Activated T-helper 2 cell treated with anti-CD3 and anti-CD28 coated beads, Interferon-gamma antibody, Interleukin-2, Interleukin-4, amounts not matched to agents 10 μg/mL and 5 μg/mL and 100 μg/mL, durations not matched to agents 14 hours and 24 hours and 36 hours (primary cell): ENCODE results near the gene NOXA1. TPM values are rescaled to one million over a fixed set of nuclear protein-coding genes. Genes with fewer than 3 reads are reported as not detected.
A peak's percentile ranks its signal among the peaks of the same experiment; 100 is the strongest.

ENCODE experiments used
- DNase-seq: peaks from one replicate; pipeline ENCODE4 v3.0.0; 2021; ENCODE audit warnings: low spot score
- H3K27ac Mint-ChIP-seq: one replicate; pipeline ENCODE4 v1.8.0; 2021; ENCODE audit warnings: mixed read lengths
- H3K27me3 Mint-ChIP-seq: one replicate; pipeline ENCODE4 v1.8.0; 2021; ENCODE audit warnings: low read depth, mixed read lengths
- H3K36me3 Mint-ChIP-seq: one replicate; pipeline ENCODE4 v1.8.0; 2021; ENCODE audit warnings: low read depth, mixed read lengths
- H3K4me1 Mint-ChIP-seq: one replicate; pipeline ENCODE4 v1.8.0; 2021; ENCODE audit warnings: low read depth, mixed read lengths
- H3K4me3 Mint-ChIP-seq: one replicate; pipeline ENCODE4 v1.8.0; 2021; ENCODE audit warnings: low read depth, mild to moderate bottlenecking, moderate library complexity, mixed read lengths
- H3K9me3 Mint-ChIP-seq: one replicate; pipeline ENCODE4 v1.8.0; 2021; ENCODE audit warnings: mixed read lengths
- intact Hi-C: fragments of 100-400 bp; cut with micrococcal nuclease; formaldehyde crosslinking; loops from one replicate; pipeline ENCODE4 v1.15.1; 2023
- total RNA-seq: library from RNA; stranded (reverse); gene quantifications from 2 replicates; pipeline ENCODE4 v1.2.3, GENCODE V29; 2022

Gene NOXA1
- total RNA-seq, 1 donor from 2014 or later, result 0.39 TPM

GRCh38 chr9:137436761-137437600 is 13.8 kb downstream of the NOXA1 start:
- H3K4me3 Mint-ChIP-seq, result no peak overlapping the region
- H3K9me3 Mint-ChIP-seq, result no peaks in the 10 kb centered on the region
- intact Hi-C loops, result no loop called here
- H3K36me3 Mint-ChIP-seq, result no peaks in the 10 kb centered on the region
- H3K27ac Mint-ChIP-seq, result no peak overlapping the region
- no peak for DNase-seq
- peaks cover 2% of the 10 kb centered on the region for H3K27me3 Mint-ChIP-seq
- peaks cover 1% of the 10 kb centered on the region for H3K4me1 Mint-ChIP-seq

- H3K27ac Mint-ChIP-seq, result no peak overlapping the region
- peaks cover 5% of the 10 kb centered on the region for H3K27me3 Mint-ChIP-seq
- H3K4me3 Mint-ChIP-seq, result no peak overlapping the region
- no peak for DNase-seq
- intact Hi-C loops, result no loop called here
- peaks cover 2% of the 10 kb centered on the region for H3K4me1 Mint-ChIP-seq
- no peaks in the 10 kb centered on the region for H3K36me3 Mint-ChIP-seq
- H3K9me3 Mint-ChIP-seq, result no peaks in the 10 kb centered on the region
Observed at GRCh38 chr9:137437691-137438590, 14.7 kb downstream of the NOXA1 start.

GRCh38 chr9:137438591-137439157 is 15.5 kb downstream of the NOXA1 start:
- Mint-ChIP-seq H3K27me3 (peaks cover 8% of the 10 kb centered on the region), H3K27ac (no peak overlapping the region), H3K4me3 (no peak overlapping the region), H3K36me3 (no peaks in the 10 kb centered on the region), H3K4me1 (peaks cover 2% of the 10 kb centered on the region), H3K9me3 (no peaks in the 10 kb centered on the region)
- DNase-seq, result no peak
- intact Hi-C loops, result no loop called here

- peak overlapping the region; percentile 8 for H3K4me3 Mint-ChIP-seq
- intact Hi-C loops, result no loop called here
- H3K36me3 Mint-ChIP-seq, result no peaks in the 10 kb centered on the region
- H3K9me3 Mint-ChIP-seq, result no peaks in the 10 kb centered on the region
- peaks cover 2% of the 10 kb centered on the region for H3K4me1 Mint-ChIP-seq
- no peak for DNase-seq
- no peak overlapping the region for H3K27ac Mint-ChIP-seq
- peaks cover 10% of the 10 kb centered on the region for H3K27me3 Mint-ChIP-seq
Observed at GRCh38 chr9:137439158-137439714, 16.0 kb downstream of the NOXA1 start.

- H3K9me3 Mint-ChIP-seq, result no peaks in the 10 kb centered on the region
- peaks cover 11% of the 10 kb centered on the region for H3K27me3 Mint-ChIP-seq
- peaks cover 9% of the 10 kb centered on the region for H3K4me1 Mint-ChIP-seq
- no peak for DNase-seq
- no peak within 1 kb of the TSS for H3K27ac Mint-ChIP-seq
- intact Hi-C loops, result no loop called here
- H3K4me3 Mint-ChIP-seq, result peak within 1 kb of the TSS; percentile 68
- H3K36me3 Mint-ChIP-seq, result no peaks in the 10 kb centered on the region
Observed at GRCh38 chr9:137441289-137441934, 18.2 kb downstream of the NOXA1 start, which contains the start of gene ENTPD8. Gene ENTPD8 (minus strand): TSS chr9:137441357. CDS start chr9:137438285, 3,072 bp downstream.

GRCh38 chr9:137441935-137442321 is 18.7 kb downstream of the NOXA1 start:
- peaks cover 11% of the 10 kb centered on the region for H3K27me3 Mint-ChIP-seq
- peaks cover 9% of the 10 kb centered on the region for H3K4me1 Mint-ChIP-seq
- no peak overlapping the region for H3K27ac Mint-ChIP-seq
- H3K9me3 Mint-ChIP-seq, result no peaks in the 10 kb centered on the region
- intact Hi-C loops, result no loop called here
- DNase-seq, result no peak
- peak overlapping the region; percentile 68 for H3K4me3 Mint-ChIP-seq
- H3K36me3 Mint-ChIP-seq, result no peaks in the 10 kb centered on the region

GRCh38 chr9:137444106-137444790 is 21.1 kb downstream of the NOXA1 start:
- intact Hi-C loops, result loop anchor here (2.0 kb wide), 1 partner anchor 21 kb away; the partner anchor contains the start of genes EXD3 and NOXA1
- Mint-ChIP-seq H3K4me1 (peaks cover 13% of the 10 kb centered on the region), H3K4me3 (no peak overlapping the region), H3K9me3 (no peaks in the 10 kb centered on the region), H3K36me3 (peaks cover 12% of the 10 kb centered on the region), H3K27me3 (peaks cover 11% of the 10 kb centered on the region), H3K27ac (no peak overlapping the region)
- no peak for DNase-seq

- H3K9me3 Mint-ChIP-seq, result no peaks in the 10 kb centered on the region
- H3K4me1 Mint-ChIP-seq, result peaks cover 13% of the 10 kb centered on the region
- intact Hi-C loops, result loop anchor here (2.0 kb wide), 1 partner anchor 23 kb away; the partner anchor contains the start of genes EXD3 and NOXA1
- DNase-seq, result peak; percentile 80
- peaks cover 22% of the 10 kb centered on the region for H3K36me3 Mint-ChIP-seq
- peaks cover 11% of the 10 kb centered on the region for H3K27me3 Mint-ChIP-seq
- no peak overlapping the region for H3K27ac Mint-ChIP-seq
- no peak overlapping the region for H3K4me3 Mint-ChIP-seq
Observed at GRCh38 chr9:137445275-137445807, 22.1 kb downstream of the NOXA1 start.

GRCh38 chr9:137445930-137446431 is 22.8 kb downstream of the NOXA1 start:
- H3K27me3 Mint-ChIP-seq, result peaks cover 11% of the 10 kb centered on the region
- no peak overlapping the region for H3K4me3 Mint-ChIP-seq
- DNase-seq, result no peak
- H3K4me1 Mint-ChIP-seq, result peaks cover 16% of the 10 kb centered on the region
- H3K36me3 Mint-ChIP-seq, result peaks cover 22% of the 10 kb centered on the region
- H3K9me3 Mint-ChIP-seq, result no peaks in the 10 kb centered on the region
- intact Hi-C loops, result loop anchor here (2.0 kb wide), 1 partner anchor 23 kb away; the partner anchor contains the start of genes EXD3 and NOXA1
- H3K27ac Mint-ChIP-seq, result no peak overlapping the region

- intact Hi-C loops, result no loop called here
- no peak overlapping the region for H3K4me3 Mint-ChIP-seq
- H3K36me3 Mint-ChIP-seq, result peaks cover 22% of the 10 kb centered on the region
- no peaks in the 10 kb centered on the region for H3K9me3 Mint-ChIP-seq
- peaks cover 9% of the 10 kb centered on the region for H3K27me3 Mint-ChIP-seq
- DNase-seq, result no peak
- H3K4me1 Mint-ChIP-seq, result peaks cover 15% of the 10 kb centered on the region
- H3K27ac Mint-ChIP-seq, result no peak overlapping the region
Observed at GRCh38 chr9:137446851-137447471, 23.8 kb downstream of the NOXA1 start.
